Epithelial cell of proximal tubule (primary cell): ENCODE data around the gene P2RX1. TPM values are rescaled to one million over a fixed set of nuclear protein-coding genes. Genes with fewer than 3 reads are reported as not detected.

Source experiments
- DNase-seq: peaks from one replicate; pipeline ENCODE4 v3.0.0-alpha.2; 2011; ENCODE audit warnings: low read depth
- H3K4me3 ChIP-seq: 2 replicates; pipeline ENCODE4 v1.5.1; 2011; ENCODE audit warnings: low read depth, mild to moderate bottlenecking, low read length
- total RNA-seq: library from RNA; depleted of rRNA; stranded (reverse); fragments of >200 nt; gene quantifications from 2 replicates; pipeline ENCODE4 v1.2.3, GENCODE V29; 2015
- TF ChIP-seq, protein P1 (sequence below): conservative IDR thresholded peaks from 2 replicates; pipeline ENCODE4 v1.5.1; 2012; ENCODE audit warnings: low read depth, mild to moderate bottlenecking, low read length

P2RX1 gene
- total RNA-seq, 1 donor from 2014 or later, result not detected

DNA sequence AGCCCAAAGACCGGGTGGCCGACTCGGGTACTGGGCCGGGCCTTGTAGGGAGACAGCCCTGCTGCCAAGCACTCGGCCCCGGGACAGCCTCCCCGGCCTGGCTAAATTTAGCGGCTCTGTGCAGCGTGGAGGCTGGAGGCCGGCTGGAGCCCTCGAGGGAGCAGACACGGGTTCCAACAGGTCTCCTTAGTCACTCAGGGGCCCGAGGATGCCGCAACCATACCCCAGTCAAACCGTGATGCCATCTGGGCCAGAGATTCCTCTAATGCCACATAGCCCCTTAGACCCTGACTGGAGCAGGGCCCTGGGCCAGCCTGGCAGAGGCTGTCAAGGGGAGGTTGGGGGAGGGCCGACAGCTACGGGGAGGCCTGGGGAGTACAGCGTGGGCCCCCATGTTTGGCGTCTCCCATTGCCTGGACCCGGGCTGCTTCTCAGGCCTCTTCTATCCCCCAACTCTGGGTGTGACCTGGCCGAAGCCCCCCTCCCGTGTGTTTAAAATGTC lies 2.9 kb upstream of the P2RX1 start:
- no peak overlapping the region for H3K4me3 ChIP-seq
- TF ChIP-seq, protein P1, sequence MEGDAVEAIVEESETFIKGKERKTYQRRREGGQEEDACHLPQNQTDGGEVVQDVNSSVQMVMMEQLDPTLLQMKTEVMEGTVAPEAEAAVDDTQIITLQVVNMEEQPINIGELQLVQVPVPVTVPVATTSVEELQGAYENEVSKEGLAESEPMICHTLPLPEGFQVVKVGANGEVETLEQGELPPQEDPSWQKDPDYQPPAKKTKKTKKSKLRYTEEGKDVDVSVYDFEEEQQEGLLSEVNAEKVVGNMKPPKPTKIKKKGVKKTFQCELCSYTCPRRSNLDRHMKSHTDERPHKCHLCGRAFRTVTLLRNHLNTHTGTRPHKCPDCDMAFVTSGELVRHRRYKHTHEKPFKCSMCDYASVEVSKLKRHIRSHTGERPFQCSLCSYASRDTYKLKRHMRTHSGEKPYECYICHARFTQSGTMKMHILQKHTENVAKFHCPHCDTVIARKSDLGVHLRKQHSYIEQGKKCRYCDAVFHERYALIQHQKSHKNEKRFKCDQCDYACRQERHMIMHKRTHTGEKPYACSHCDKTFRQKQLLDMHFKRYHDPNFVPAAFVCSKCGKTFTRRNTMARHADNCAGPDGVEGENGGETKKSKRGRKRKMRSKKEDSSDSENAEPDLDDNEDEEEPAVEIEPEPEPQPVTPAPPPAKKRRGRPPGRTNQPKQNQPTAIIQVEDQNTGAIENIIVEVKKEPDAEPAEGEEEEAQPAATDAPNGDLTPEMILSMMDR, result no peak
- DNase-seq, result no peak

DNA sequence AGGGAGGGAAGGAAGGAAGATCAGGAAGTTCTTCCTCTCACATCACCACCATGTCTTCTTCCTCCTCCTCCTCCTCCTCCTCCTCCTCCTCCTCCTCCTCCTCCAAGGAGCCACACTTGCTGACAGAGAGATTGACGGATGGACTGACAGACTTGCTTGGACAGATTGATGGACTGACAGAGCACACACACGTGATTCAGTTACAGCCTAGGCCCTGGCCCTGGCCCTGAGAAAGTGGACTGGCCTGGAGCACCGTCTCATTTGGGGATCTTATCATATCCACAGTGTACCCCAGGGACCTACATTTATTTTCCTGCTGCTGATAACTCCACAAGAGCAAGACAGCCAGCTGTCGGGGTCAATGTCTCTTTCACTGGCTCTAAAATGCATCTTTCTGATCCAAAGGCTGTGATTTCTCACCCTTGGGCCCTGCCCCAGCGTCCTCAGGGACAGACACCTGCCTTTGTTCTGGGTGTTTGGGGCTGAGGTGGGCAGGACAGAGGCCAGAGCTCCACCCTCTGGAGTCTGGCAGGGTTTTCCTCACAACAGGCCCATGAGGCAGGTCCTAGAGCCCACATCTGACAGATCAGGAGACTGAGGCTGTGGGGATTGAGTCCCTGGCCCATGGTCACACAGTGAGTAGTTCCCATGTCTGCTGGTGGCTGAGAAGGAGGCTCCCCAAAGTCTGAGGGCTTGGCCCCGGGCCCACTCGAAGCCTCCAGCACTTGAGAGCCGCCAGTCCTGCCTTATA lies 2.3 kb upstream of the P2RX1 start:
- DNase-seq, result no peak
- no peak overlapping the region for H3K4me3 ChIP-seq
- TF ChIP-seq, protein P1, result no peak

DNA sequence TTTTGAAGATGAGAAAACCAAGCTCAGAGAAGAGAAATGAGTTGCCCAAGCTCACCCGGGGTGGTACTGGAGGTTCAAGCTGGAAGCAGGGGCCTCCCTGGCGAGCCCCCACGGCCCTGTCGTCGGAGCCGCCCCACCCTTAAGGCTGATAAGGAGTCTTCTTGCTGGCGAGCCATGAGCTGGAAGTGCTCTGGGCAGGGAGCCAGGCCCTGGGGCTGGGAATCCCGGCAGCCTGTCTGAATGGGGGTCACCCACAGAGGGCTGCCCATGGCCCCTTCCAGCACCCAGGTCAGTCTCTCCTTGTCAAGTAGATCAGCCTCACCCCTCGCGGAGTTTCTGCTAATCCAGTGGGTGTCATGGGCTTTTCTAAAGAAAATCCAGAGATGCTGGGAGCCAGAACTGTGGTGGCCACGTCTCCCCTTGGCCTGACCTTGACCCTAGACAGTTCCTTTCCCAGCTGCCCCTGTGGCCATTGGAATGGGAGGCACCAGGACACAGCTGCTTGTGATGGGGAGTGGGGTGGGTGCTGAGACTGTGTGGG lies 1.2 kb upstream of the P2RX1 start:
- DNase-seq, result no peak
- H3K4me3 ChIP-seq, result no peak overlapping the region
- TF ChIP-seq, protein P1, result no peak

DNA sequence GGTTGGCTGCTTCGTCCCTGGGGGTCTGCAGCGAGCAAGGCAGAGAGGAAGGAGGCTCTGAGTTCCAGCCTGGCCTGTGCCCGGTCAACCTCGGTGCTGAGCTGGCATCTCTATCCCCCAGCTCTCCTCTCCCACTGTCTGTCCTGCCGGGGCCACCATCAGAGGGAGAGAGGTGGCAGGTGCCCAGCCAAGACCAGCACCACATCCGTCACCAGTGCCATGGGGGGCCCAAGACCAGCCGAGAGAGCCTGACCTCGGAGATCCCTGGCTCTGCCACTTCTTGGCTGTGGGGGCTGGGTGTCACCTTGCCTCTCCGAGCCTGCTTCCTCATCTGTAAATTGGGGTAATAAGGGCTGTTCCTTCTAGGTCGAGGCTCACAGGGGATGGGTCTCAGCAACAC lies 560 bp upstream of the P2RX1 start:
- no peak for DNase-seq
- no peak overlapping the region for H3K4me3 ChIP-seq
- TF ChIP-seq, protein P1, result no peak

DNA sequence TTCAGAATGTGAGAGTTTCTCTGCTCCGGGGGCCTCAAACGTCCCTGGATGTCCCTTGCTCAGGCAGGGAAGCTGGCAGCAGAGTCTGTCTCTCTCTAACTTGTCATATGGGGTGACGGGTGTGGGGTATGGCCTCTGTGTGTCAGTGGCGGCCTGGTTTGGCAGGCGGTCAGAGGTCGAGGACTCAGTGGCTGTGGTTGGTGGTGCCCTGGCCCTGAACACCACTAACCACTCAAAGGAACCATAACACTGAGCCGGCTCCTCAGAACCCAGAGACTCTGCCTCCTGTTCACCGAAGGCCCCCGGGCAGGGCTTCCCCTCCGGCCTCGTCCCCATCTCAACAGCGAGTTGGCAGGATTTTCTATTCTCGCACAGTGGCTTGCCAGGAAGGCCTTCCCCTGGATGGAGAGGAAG lies 677 bp downstream of the P2RX1 start:
- H3K4me3 ChIP-seq, result no peak overlapping the region
- TF ChIP-seq, protein P1, result no peak
- DNase-seq, result no peak

DNA sequence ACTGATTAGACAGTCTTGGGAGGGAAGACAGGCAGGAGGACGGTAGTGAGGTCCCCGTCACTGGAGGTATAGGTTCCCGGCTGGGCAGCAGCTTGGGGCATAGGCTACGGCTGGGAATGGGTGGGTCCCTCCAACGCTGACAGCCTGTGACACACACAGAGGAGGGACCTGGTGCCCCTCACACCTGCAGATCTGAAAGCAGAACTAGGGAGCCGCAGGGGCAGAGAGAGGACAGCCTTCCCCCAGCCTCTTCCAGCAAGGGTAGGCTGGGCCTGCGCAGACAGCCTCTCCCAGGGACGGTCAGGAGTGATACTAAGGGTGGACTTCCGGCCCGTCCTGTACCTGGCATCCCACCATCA lies 2.0 kb downstream of the P2RX1 start:
- TF ChIP-seq, protein P1, result no peak
- H3K4me3 ChIP-seq, result no peak overlapping the region
- DNase-seq, result no peak
